Glutamatergic neuron (in vitro differentiated cells): ENCODE measurements around the gene MPI. TPM values are rescaled to one million over a fixed set of nuclear protein-coding genes. Genes with fewer than 3 reads are reported as not detected.
A peak's percentile ranks its signal among the peaks of the same experiment; 100 is the strongest.

Experiments
- DNase-seq: peaks from one replicate; pipeline ENCODE4 v3.0.0; 2022
- H3K27ac Mint-ChIP-seq: one replicate; pipeline ENCODE4 v1.8.0; 2020; ENCODE audit warnings: mild to moderate bottlenecking, mixed read lengths, inconsistent platforms; ENCODE audit not compliant: unreplicated experiment
- H3K27me3 Mint-ChIP-seq: one replicate; pipeline ENCODE4 v1.8.0; 2020; ENCODE audit warnings: mild to moderate bottlenecking, moderate library complexity, mixed read lengths, inconsistent platforms; ENCODE audit not compliant: unreplicated experiment
- H3K36me3 Mint-ChIP-seq: one replicate; pipeline ENCODE4 v1.8.0; 2020; ENCODE audit warnings: mild to moderate bottlenecking, mixed read lengths, inconsistent platforms; ENCODE audit not compliant: unreplicated experiment
- H3K4me1 Mint-ChIP-seq: one replicate; pipeline ENCODE4 v1.8.0; 2020; ENCODE audit warnings: mild to moderate bottlenecking, low read depth, mixed read lengths, inconsistent platforms; ENCODE audit not compliant: unreplicated experiment
- H3K4me3 Mint-ChIP-seq: one replicate; pipeline ENCODE4 v1.8.0; 2020; ENCODE audit warnings: mild to moderate bottlenecking, mixed read lengths, inconsistent platforms; ENCODE audit not compliant: unreplicated experiment
- H3K9me3 Mint-ChIP-seq: one replicate; pipeline ENCODE4 v1.8.0; 2020; ENCODE audit warnings: mild to moderate bottlenecking, moderate library complexity, mixed read lengths, inconsistent platforms; ENCODE audit not compliant: unreplicated experiment
- CTCF ChIP-seq: fragments of 200-600 bp; sonication (generic); IDR thresholded peaks from one replicate; pipeline ENCODE4 v1.5.0; 2021; ENCODE audit not compliant: partially characterized antibody, unreplicated experiment
- long read RNA-seq: library from polyadenylated mRNA; unstranded; transcript quantifications from one replicate; pipeline ENCODE4 v2.0.0, GENCODE V29; 2020; ENCODE audit not compliant: unreplicated experiment
- total RNA-seq: library from RNA; stranded (reverse); fragmentation: NEBNext Ultra II Directional; extraction: Animal tissue kit (Norgen Biotek cat#: 25700); gene quantifications from one replicate; pipeline ENCODE4 v1.2.1, GENCODE V29; 2021; ENCODE audit not compliant: unreplicated experiment

The MPI gene, protein sequence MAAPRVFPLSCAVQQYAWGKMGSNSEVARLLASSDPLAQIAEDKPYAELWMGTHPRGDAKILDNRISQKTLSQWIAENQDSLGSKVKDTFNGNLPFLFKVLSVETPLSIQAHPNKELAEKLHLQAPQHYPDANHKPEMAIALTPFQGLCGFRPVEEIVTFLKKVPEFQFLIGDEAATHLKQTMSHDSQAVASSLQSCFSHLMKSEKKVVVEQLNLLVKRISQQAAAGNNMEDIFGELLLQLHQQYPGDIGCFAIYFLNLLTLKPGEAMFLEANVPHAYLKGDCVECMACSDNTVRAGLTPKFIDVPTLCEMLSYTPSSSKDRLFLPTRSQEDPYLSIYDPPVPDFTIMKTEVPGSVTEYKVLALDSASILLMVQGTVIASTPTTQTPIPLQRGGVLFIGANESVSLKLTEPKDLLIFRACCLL
- total RNA-seq = 33.1 TPM
- long read RNA-seq, full-length matches to known transcripts = 6 of 11 reads
- long read RNA-seq, partial matches to known transcripts = 1 of 11 reads
- long read RNA-seq, other reads (novel, unspliced or antisense) = 4 of 11 reads

GRCh38 chr15:74889883-74890664 lies at the start of gene MPI:
Gene MPI, plus strand, starts transcription at chr15:74890042. Its CDS starts 32 bp downstream, at chr15:74890074.
- H3K27ac Mint-ChIP-seq = peak within 1 kb of the TSS; percentile 95
- peaks cover 4% of the 10 kb centered on the region for H3K9me3 Mint-ChIP-seq
- peak; percentile 94 for DNase-seq
- peaks cover 2% of the 10 kb centered on the region for H3K27me3 Mint-ChIP-seq
- peak within 1 kb of the TSS; percentile 87 for H3K4me3 Mint-ChIP-seq
- peaks cover 6% of the 10 kb centered on the region for H3K4me1 Mint-ChIP-seq
- TF ChIP-seq CTCF = peak; percentile 33
- no peaks in the 10 kb centered on the region for H3K36me3 Mint-ChIP-seq

- no peak for DNase-seq
- H3K36me3 Mint-ChIP-seq = no peaks in the 10 kb centered on the region
- peaks cover 4% of the 10 kb centered on the region for H3K9me3 Mint-ChIP-seq
- peaks cover 8% of the 10 kb centered on the region for H3K27me3 Mint-ChIP-seq
- H3K4me3 Mint-ChIP-seq = no peak overlapping the region
- H3K4me1 Mint-ChIP-seq = peaks cover 12% of the 10 kb centered on the region
- no peak for TF ChIP-seq CTCF
- H3K27ac Mint-ChIP-seq = peak overlapping the region; percentile 8
Measured at GRCh38 chr15:74840851-74841775, 48.7 kb upstream of the MPI start.

- H3K9me3 Mint-ChIP-seq = peaks cover 4% of the 10 kb centered on the region
- peak overlapping the region; percentile 88 for H3K4me3 Mint-ChIP-seq
- no peak for TF ChIP-seq CTCF
- H3K27ac Mint-ChIP-seq = no peak overlapping the region
- peaks cover 9% of the 10 kb centered on the region for H3K27me3 Mint-ChIP-seq
- H3K4me1 Mint-ChIP-seq = peaks cover 12% of the 10 kb centered on the region
- H3K36me3 Mint-ChIP-seq = no peaks in the 10 kb centered on the region
- no peak for DNase-seq
Measured at GRCh38 chr15:74841891-74842373, 47.9 kb upstream of the MPI start.

- H3K27me3 Mint-ChIP-seq = peaks cover 9% of the 10 kb centered on the region
- H3K4me1 Mint-ChIP-seq = peaks cover 7% of the 10 kb centered on the region
- peak within 1 kb of the TSS; percentile 88 for H3K4me3 Mint-ChIP-seq
- peaks cover 4% of the 10 kb centered on the region for H3K9me3 Mint-ChIP-seq
- TF ChIP-seq CTCF = peak; percentile 83
- peak; percentile 94 for DNase-seq
- no peaks in the 10 kb centered on the region for H3K36me3 Mint-ChIP-seq
- H3K27ac Mint-ChIP-seq = peak within 1 kb of the TSS; percentile 88
Measured at GRCh38 chr15:74842581-74843444, 47.0 kb upstream of the MPI start, which contains the start of gene ULK3. Gene ULK3, minus strand, starts transcription at chr15:74843156. Its CDS starts 51 bp downstream, at chr15:74843105.
